Stimulated activated CD8-positive, alpha-beta memory T cell treated with anti-CD3 and anti-CD28 coated beads, Interleukin-7, amount 100 ng/mL, for 4 hours (primary cell): ENCODE data around the gene RBFOX2.

ENCODE experiments used
- DNase-seq, 2 donors: peaks; one replicate each; pipeline ENCODE4 v3.0.0-alpha.2; 2020; ENCODE audit warnings: low read depth in 2 of 2

RBFOX2 gene

DNA sequence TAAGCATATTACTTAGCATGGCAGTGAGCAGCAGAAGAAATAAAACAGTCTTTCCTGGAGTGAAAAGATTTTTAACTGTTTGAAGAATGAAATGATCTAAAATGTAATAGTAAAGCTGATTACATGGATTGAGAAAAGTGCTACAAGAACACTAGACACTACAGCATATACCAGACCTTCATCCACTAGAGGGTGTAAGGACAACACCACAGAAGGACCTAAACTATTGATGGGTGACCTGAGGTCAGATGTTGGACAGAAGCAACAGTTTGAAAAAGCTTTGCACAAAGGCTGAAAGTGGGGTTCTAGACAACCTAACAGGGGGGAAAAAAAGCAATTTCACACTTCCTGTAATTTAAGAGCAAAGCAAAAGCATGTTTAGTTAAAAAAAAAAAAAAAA, 97.7 kb downstream of the RBFOX2 start:
- no peak for DNase-seq

DNA sequence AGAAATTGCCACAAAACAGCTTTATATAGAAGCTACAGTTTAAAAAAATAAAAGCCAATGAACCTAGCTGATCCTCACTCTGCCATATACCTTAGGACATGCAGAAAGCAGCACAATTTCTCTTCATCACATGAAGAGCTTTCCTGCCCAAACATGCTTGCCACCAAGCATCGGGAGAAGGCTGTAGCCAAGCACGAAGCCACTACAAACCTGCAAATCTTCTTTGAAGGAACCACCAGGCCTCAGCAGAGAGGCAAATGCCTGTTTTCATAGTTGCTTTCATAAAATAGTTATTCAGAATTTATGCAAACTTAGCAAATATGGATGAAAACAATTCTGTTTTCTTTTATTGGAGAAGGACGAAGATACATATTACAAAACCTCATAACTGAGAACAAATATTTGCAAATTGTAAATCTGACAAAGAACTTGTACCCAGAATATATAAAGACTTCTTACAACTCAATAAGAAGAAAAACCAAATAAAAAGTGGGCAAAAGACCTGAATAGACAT, 100.3 kb downstream of the RBFOX2 start:
- DNase-seq, result no peak

- DNase-seq, result no peak
These were observed 105.6 kb downstream of the RBFOX2 start for GRCh38 chr22:35923026-35923425.

DNA sequence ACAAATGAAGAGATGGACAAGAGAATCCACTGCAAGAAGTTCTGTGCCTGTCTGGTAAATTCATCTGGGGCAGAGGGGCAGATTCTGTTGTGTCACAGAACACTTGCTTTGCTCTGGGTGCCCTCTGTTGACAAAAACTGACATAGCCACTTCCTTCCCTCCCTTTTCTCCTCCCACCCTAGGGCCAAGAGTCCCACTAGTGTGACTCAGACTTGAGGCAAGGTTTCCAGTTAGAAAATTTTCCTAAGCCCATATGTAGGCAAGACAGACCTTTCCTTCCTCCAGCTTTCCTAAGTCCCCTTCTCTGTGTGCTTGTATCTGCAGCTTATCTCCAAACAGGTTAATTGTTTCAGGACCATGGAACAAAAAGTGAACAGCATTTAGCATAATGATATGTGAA, 106.8 kb downstream of the RBFOX2 start:
- DNase-seq, result peak; percentile 2 to 12

DNA sequence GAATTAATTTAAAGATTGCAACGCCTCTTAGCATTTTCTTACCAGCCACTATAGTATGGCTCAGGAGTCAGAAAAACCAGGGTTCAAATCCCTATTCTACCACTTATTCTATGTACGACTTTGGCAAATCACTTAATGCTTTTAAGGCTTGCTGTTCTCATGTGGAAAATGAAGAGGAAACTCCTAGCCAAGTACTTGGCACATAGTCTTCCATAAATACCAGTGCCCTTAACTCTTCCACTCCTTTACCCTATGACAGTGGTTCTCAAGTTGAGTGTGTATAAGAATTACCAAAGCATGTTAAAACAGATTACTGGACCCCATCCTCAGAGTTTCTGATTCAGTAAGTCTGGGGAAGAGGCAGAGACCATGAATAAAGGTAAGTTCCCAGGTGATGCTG, 107.6 kb downstream of the RBFOX2 start:
- DNase-seq, result no peak

GRCh38 chr22:35919002-35919542, 109.6 kb downstream of the RBFOX2 start:
- no peak for DNase-seq

- DNase-seq, result no peak
These were observed 110.2 kb downstream of the RBFOX2 start for GRCh38 chr22:35918456-35918855.

- DNase-seq, result no peak
These were observed 111.0 kb downstream of the RBFOX2 start for GRCh38 chr22:35917651-35918050.

DNA sequence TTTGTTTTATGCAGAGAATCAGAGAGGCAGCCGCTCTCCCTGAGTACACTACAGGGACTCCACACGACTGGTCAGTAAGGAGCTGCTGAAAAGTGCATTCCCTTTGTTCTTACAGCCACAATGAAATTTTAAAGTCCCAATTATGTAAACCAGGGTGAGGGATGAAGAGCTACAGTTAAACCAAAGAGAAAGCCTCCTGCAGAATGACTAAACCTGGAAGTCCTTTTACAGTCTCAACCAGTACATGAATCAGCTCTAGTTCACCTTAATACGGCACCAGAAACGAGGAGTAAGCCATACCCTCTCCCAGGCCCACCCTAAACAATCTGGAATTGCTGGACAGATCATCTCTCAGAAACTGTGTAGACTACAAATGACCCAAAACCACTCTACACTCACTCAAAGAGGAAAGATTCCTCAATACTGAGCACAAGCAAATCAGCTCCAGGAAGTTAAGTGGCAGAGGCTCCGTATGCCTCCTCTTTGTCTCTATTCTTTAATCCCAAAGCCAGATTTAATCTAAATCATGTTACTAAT, 113.1 kb downstream of the RBFOX2 start:
- no peak for DNase-seq

DNA sequence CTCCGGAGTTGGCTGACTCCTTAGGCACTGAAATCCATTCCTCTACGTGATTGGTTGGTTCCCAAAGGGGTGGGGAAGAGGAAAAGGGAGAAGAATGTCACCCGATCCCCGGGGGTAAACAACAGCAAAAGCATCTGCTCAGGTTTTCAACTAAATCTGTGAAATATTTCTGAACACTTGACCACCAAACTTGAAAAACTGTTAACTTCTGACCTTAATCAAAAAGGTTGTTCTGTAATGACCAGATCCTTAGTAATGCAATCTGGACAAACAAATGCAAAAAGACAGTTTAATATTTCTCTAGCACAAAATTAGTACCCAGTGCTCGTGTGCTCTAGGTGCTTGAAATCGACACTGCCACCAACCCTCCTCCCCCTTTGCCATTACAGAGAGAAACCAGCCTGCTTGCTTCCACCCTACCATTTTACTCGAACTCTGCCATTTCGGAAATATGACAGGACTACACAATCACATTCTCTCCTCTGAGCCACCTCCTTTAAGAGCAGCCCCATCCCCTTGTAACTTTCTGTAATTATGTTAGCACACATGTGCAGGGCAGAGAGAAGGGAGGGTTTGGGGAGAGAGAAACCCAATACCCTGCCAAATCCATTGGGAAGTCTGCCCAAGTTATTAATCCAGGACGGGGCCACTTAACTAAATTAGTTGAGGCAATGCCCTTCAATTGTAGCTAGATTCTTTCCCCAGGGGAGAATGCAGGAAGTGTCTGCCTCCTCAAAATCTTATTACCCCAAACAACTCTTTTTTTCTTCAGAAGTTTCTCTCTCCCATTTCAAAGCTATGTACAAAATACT, 113.8 kb downstream of the RBFOX2 start:
- DNase-seq, result no peak

GRCh38 chr22:35914357-35914664, 114.3 kb downstream of the RBFOX2 start:
- no peak for DNase-seq

DNA sequence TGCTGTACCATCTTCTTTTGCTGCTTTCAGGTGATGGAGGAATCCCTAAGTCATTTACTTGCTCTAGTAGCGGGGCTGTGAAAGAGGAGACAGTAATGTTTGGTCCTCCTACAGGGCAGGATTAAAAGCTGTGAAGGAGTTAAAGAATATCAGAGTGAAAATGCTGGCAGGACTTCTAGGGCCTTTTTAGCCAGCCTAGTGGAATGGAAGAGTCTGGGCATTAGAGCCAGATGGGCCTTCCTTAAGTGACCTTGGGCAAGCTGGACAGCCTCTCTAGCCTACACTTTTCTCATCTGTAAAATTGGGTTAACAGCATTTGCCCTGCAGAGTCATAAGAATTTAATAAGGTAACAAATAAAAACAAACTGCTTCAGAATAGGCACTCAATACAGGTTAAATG, 114.7 kb downstream of the RBFOX2 start:
- DNase-seq, result no peak

DNA sequence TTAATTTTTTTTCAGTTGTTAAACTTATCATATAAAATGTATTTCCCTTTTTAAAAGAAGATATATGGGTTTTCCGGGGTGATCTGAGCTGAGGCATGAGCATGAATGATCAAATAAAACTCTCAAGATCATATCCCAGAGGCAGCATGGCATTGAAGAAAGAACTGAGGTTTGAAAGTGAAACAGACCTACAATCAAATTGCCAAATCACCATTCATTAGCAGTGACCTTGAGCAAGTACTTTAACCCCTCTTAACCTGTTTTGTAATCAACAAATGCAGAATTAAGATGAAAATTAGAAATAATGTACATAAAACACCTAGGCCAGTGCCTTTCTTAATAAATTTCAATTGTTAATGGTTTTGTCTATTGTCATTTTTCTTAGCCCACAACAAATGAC, 116.0 kb downstream of the RBFOX2 start:
- DNase-seq, result no peak

DNA sequence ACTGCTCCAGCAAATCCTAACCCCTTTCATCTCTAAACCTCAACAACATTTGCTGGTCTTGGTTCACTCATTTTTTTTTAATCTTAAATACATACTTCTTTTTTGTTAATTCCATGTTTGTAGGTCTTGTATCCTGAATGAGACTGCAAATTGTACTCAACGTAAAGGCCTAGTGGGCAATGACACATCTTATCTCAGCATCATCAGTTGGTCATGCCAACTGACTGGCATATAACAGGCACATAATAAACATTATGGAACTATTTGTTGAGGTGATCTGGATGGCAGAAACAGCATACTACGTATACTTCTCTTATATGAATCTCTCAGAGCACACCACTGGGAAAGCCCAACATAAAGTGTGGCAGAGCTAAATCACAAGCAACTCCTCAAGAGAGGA, 116.7 kb downstream of the RBFOX2 start:
- no peak for DNase-seq

DNA sequence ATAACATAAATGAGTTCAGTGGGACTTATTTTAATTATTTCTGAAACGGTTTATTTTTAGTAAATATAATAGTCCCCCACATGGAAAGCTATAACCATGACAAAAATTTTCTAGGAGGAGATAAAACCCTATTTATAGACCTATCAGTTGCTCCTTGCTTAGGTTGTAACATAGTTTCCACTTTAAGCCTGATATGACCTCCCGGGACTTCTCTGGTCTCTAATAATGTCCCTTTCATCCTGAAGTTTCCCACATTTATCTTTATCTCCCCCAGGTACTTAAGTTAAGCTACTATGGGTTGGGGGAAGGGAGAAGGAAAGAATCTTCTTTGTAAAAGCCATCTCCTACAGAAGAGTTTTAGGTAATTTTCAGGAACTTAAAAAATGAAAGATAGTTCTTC, 117.7 kb downstream of the RBFOX2 start:
- no peak for DNase-seq

GRCh38 chr22:35910003-35910769, 118.4 kb downstream of the RBFOX2 start:
- no peak for DNase-seq

- DNase-seq, result no peak
These were observed 122.7 kb downstream of the RBFOX2 start for GRCh38 chr22:35905894-35906293.

- DNase-seq, result no peak
These were observed 123.9 kb downstream of the RBFOX2 start for GRCh38 chr22:35904752-35905151.

GRCh38 chr22:35904336-35904692, 124.3 kb downstream of the RBFOX2 start:
- DNase-seq, result no peak

DNA sequence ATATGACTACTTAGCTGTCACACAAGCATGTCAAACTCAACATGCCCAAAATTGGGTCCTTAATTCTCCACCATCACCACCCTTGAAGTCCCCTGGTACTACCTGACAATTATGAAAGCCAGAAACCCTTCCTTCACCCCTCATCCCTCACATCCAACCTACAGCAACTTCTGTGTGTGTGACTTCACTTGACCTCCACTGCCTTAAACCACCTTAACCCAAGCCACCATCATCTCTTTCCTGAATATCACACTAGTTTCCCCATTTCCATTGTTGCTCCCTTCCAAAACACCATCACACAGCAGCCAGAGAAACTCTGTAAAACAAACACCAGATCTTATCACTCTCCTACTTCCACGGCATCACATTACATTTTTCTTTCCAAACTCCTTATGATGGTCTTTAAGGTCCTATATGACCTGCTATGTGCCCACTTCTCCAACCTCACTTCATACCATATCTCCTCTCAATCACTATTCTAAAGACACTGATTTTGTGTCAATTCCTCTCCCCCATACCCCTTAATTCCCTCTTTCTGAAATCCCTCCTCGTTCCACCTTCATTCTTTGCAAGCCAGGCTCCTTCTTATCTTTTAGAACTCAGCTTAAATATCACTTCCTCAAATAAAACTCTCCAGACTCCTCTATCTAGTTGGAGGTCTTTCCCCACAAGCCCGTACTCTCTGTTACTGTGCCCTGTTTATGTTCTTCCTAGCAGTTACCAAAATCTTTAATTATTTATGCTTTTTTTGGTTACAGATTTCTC, 124.9 kb downstream of the RBFOX2 start:
- DNase-seq, result no peak

- DNase-seq, result no peak
These were observed 128.0 kb downstream of the RBFOX2 start for GRCh38 chr22:35900483-35901168.
